GM19468 (cell line): ENCODE measurements around the gene BCCIP.

Source experiments
- ATAC-seq: cut with Tn5 transposase; IDR thresholded peaks from one replicate; pipeline ENCODE4 v1.9.1; 2021; ENCODE audit warnings: mild to moderate bottlenecking, moderate library complexity, moderate number of reproducible peaks; ENCODE audit not compliant: unreplicated experiment; ENCODE audit errors: extremely low read depth

BCCIP gene

GRCh38 chr10:125840955-125841354 is 17.6 kb downstream of the BCCIP start:
- no peak for ATAC-seq

DNA sequence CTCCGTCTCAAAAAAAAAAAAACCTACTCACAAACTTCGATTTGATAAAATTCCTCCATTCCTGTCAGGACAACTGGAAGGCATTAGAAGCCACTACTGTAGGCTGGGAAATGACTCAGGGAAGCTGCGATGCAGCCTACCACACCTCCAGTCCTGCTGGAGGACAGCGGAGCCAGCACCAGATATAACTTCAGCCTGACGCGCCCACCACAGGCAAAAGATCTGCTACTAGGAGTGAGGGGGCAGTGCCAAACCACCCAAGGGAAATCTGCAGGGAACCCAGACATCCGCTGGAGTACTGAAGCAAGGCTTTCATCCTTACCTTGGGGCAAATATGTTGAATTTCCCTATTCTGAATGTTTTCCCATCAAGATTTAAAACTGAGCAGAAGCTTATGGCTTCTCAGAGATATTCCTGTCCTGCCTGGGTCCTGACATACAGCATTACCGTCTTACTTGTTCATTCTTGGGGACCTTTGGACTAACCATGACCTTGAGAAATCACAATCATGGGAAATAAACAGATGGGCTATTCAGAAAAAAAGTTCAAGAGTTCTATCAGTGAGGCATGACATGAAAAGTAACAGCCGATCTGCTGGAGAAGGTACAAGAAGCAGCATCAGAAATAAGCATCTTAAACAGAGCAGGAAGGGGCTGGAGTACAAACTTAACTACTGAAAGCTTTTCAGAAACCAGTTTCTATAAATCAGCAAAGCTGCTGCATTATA is 20.4 kb downstream of the BCCIP start:
- ATAC-seq, result no peak

DNA sequence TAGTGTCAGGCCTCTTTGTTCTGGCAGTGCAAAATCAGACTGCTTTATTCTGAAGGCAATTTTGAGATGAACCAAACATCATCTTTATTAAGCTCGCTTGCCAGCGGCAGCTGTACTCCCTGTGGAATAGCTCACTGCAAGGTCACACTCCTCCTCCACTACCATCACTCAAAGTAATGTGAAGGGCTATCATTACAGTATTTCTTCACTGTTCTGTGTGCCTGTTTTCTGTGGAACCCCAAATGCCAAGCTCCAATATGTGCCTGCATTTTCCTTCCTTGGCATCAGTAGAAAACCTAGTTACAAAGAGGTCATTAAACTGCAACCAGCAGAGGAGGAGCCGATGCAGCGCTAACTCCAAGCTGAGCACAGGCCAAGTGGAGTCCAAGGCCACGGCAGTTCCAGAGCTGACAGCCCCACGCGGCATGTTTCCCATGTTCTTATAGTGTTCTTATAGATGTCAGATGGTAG is 21.4 kb downstream of the BCCIP start:
- ATAC-seq, result no peak

DNA sequence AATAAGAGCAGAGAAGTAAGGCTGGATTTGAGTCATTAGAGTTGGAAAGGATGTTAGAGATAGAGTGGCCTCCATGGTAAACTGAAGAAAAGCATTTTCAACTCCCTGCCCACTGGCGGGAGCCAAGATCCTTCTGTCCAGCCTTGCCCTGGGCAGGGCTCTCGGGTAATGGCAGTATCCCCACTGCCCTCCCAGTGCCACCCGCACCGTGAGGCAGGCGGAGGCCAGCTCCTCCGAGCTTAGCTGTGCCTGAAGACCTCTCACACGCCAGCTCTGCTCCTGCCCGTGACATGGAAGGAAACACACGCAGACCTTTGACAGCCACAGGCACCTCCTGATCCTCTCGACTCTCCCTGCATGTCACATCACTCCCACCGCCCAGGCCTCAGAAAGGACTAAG is 22.3 kb downstream of the BCCIP start:
- no peak for ATAC-seq

GRCh38 chr10:125846894-125847293 is 23.5 kb downstream of the BCCIP start:
- ATAC-seq, result peak; percentile 69

- no peak for ATAC-seq
Measured at GRCh38 chr10:125848371-125848770, 25.0 kb downstream of the BCCIP start.

DNA sequence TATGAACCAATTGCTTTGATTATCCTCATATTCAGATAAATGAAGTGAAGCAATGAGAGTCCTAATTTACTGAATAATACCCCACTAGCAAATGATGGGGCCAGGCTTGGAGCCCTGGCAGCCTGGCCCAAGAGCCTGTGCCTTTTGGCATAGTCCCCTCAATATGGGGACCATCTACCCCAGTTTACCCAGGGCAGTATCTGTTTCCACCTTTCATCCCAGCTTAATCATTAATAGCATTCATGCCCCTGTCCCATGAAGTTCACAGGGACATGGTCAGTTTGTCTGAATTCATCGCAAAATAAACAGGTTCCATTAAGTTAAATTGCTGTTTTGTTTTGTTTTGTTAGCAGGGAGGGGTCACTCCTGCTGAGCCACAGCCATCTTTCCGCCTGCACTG is 25.5 kb downstream of the BCCIP start:
- no peak for ATAC-seq

DNA sequence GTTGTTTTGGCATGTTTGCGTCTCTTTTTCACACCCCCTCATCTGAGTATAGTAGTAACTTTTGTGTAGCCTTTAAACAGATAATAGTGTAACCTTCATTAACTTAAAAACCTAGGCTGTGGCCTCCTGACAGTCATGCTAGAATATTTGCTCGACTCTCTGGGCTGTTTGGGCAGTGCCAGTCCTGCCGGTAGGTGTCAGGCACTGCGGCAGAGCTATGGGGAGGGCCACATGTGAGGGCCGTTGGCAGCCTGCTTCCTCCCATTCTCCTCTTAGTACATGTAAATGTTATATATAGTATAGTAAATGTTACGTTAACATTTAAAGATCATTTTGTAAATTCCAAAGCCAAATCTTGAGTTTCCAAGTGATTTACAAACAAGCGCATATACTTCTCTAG is 26.1 kb downstream of the BCCIP start:
- no peak for ATAC-seq

DNA sequence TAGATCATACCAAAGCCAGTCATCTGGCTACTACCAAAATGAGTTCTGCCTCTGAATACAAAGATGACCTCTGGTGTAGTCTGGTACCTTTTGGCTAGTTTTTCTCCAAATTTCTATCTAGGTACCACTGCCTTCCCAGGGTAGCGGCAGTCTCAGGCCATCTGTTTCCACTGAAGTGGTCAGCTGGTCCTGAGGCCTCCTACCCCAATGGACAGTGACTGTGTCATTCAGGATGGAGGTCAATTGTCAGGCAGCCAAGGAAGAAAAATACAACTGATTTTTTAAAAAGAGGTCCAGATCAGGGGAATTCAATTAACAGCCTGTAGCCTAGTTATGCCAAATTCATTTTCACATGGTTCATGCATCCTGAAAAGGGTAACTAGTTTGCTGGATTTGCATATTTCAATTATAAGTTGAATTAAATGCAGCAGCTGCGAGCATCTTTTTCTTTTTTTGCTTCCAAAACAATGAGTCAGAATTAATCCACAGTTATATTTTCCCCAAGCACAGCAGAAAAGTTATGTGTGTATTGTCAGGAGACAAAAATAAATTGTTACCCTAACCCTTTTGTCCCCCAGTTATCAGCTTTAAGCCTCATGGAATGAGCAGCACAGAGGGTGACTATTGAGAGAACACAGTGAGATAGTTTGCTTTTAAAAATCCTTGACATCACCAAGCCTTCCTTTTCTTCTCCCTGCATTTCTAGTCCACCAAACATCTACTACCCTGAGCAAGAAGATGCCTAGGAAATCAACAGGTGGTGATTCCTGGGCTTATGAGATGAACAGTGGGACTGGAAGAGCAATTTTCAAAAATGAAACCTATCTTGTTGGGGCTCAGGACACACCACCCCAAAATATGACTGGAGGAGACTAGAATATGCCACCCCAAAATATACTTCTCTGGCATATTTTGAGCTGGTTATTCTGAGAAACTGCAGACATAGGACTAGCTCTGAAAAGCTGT is 27.7 kb downstream of the BCCIP start:
- no peak for ATAC-seq

GRCh38 chr10:125852487-125852886 is 29.1 kb downstream of the BCCIP start:
- no peak for ATAC-seq

GRCh38 chr10:125857185-125857760 is 33.9 kb downstream of the BCCIP start:
- ATAC-seq, result no peak

DNA sequence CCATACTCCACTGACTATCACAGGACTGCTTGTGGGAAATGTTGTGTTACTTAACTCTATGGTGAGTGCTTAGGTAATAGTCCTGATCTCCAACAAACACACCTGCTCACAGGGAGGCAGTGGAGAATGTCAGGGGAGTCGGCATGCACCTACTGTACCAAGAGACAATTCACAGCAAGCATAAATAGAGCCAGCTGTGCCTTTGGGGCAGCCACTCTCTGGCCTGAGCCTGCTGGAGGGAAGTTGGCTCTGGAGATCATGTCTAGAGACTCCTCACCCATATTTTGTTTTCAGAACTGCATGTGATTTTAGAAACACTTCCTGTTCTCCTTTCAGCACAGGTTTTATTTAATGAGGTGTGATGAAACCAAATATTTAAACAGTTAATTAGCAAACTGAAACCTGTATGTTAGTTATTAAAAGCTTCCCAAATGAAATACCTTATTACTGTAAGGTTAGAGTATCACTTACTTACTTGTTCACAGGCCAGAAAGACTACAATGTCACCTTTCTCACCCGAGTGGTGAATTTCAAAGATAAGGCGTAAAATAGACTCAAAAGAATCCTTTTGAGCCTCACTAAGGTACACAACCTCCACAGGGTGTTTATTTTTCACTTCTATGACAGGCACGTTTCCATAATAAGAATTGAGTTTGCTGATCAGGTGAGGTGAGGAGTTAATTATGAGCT is 35.9 kb downstream of the BCCIP start:
- no peak for ATAC-seq

DNA sequence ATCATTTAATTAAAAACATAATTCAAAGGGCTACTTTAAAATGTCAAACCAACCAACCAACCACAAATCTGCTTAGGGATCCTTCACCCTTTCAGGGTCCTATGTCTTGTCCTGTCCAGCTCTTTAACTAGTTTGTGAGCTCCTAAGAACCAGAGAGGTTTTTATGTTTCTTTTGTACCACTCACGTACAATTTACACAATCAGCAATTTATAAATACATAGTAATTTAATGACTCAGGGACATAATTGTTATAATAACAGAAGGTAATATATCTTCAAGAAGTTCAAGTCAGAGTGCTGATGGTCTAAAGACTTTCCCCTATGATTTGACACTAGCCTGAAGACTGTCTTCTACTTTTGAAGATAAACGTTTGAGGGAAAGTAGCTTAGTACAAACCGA is 41.8 kb downstream of the BCCIP start:
- ATAC-seq, result no peak

DNA sequence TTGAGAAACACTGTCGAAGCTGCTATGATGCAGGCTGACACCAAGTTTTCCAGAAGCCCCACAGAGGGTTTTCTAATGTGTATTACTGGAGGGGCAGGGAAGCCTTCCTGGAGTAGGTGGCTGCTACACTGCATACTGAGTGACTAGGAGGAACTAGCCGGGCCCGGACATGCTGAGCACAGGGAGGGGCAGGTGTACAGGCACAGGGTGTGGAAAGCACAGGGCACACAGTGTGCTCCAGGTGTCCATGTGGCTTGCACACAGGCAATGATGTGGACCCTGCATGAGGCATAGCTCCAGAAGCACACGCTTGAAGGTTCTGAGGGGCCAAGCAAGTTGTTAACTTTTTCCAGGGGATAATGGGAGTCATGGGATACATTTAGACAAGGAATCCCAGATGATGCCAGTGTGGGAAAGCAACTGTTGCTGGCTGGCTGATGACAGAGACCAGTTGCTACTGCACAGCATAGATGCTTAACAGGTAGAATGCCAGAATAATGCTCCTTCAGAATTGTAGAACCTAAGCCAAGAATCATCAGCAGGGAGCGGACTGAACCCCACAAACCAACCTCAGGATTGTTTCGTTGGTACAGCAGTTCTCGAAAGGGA is 43.2 kb downstream of the BCCIP start:
- ATAC-seq, result no peak

DNA sequence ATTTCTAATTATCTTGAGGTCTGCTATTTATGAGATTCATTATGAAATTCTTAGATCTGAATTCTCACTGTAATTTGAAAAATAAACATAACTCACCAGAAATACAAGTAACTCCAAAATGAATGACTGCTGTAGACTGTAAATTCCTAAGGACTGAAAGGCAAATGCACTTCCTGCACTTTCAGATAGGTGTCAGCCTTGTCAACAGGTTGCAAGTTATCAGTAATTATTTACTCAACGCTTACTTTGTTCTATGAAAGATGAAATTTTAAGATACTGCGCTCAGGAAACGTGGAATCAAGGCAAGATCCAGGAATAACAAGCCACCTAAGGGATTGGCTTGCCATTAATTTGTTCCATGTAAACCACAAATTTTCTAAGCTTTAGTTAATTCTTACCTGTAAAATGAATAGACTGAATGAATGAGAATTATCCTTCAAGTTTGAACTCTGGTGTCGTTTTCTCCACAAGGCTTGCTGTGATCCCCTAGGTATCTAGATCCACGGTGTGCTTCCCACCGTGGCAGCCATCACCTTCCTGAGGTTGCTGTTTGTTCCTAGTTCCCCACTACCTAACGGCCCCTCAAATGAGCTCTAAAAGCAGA is 45.1 kb downstream of the BCCIP start:
- peak; percentile 19 for ATAC-seq

- ATAC-seq, result no peak
Measured at GRCh38 chr10:125871338-125871737, 48.0 kb downstream of the BCCIP start.

DNA sequence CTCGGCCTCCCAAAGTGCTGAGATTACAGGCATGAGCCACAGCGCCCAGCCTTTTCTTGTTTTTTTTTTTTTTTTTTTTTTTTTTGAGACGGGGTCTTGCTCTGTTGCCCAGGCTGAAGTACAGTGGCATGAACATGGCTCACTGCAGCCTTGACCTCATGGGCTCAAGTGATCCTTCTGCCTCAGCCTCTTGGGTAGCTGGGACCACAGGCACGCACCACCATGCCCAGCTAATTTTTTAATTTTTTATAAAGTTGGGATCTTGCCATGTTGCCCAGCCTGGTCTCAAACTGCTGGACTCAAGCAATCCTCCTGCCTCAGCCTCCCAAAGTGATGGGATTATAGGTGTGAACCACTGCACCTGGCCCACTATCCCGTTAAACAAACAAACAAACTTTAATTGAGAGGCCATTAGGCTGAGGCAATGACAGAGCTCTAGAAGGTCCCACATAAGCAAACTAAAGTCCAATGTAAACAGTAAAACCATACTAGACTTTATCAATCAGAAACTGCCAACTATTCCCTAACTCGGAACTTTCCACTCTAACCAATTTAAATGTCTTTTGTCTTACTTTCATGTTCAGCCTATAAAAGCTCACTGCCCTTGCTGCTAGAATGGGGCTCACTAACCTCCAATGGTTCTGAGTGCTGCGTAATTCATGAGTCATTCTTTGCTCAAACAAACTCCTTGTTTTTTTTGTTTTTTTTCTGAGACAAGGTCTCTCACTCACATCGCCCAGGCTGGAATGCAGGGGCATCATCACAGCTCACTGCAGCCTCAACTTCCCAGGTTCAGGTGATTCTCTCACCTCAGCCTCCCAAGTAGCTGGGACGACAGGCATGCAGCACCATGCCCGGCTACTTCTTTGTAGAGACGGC is 55.9 kb downstream of the BCCIP start:
- ATAC-seq, result no peak

DNA sequence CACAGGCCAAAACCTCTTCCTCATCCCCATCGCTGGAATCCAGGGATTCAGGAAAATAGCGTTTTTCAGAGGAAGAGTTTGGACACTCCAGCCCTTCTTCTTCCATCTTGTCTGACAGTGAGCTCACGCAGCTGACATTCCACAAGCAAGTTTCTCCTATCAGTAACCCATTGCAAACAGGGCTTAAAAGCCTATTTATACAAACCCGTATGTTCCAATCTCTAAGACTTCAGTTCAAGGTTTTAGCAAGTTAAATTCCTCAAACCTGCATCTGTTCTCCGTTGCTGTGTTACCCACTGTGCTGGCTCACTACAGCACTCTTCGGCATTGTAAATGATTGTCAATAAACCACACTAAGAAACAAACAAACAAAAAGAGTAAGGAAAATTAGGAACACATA is 57.4 kb downstream of the BCCIP start:
- no peak for ATAC-seq

GRCh38 chr10:125881192-125881591 is 57.8 kb downstream of the BCCIP start, which contains the start of gene DHX32:
TSS of gene DHX32 (minus strand) at chr10:125881292. CDS start at chr10:125880824, 468 bp downstream.
- ATAC-seq, result no peak
